GM21423 (cell line): Measurements from ENCODE around the gene CES4A.
"Not testable (repeated sequence)": the region's sequence is repeated elsewhere in the genome, so short reads cannot be mapped to it uniquely, and the experiment has no call there.

Experiments
- ATAC-seq: cut with Tn5 transposase; IDR thresholded peaks from one replicate; pipeline ENCODE4 v1.9.1; 2021; ENCODE audit warnings: mild to moderate bottlenecking, moderate library complexity; ENCODE audit not compliant: unreplicated experiment

Gene CES4A

DNA sequence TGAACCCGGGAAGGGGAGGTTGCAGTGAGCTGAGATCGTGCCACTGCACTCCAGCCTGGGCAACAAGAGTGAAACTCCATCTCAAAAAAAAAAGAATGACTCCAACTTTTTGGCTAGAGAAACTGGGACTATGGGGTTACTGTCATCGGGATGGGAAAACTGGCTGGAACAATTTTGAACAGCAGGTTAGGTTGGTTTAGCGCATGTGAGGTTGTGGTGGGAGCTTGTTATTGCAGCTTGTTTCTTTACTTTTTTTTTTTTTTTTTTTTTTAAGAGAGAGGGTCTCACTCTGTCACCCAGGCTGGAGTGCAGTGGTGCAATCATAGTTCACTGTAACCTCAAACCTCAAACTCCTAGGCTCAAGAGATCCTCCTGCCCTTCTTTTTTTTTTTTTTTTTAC lies 53.1 kb downstream of the CES4A start:
- not testable (repeated sequence) for ATAC-seq

DNA sequence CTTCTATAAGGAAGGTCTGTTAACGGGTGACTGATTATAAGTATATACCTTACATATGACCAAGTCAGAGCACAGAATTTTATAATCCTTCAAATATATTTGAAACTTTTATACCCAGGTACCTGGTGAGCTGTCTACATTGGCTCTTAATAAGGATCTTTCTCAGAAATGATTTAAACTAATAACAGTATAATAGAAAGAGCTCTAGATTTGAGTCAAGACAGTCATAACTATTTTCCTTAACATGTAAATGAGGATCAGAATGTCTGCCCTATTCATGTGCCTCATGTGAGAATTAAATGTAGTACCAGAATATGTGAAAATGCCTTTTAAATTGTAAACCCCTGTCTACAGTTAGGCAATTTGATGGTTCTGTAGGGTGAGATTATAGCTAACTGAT lies 55.0 kb downstream of the CES4A start:
- no peak for ATAC-seq

DNA sequence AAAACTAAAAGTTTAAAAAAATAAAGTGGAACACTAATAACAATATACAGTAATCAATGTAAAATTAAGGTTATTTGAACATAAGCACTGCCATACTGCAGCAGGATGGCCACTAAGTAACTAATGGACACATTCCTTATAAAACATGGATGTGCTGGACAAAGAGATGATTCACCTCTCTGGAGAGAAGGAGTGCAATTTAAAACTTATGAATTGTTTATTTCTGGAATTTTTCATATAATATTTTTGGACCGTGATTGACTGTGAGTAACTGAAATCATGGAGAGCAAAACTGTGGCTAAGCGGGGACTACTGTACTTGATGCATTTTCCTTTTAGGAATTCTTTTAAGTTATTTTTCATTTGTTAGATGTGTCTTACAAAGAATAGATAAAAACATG lies 62.4 kb downstream of the CES4A start:
- no peak for ATAC-seq

DNA sequence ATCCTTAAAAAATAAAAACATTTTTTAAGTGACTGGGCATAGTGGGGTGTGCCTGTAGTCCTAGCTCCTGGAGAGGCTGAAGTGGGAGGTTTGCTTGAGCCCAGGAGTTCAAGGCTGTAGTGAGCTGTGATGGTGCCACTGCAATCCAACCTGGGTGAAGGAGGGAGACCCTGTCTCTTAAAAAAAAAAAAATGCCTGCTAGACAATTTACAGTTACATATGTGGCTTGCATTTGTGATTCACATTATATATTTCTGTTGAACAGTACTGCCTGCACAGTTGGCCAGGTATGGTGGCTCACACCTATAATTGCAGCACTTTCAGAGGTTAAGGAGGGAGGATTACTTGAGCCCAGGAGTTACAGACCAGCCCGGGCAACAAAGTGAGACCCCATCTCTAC lies 64.0 kb downstream of the CES4A start:
- ATAC-seq: no peak

DNA sequence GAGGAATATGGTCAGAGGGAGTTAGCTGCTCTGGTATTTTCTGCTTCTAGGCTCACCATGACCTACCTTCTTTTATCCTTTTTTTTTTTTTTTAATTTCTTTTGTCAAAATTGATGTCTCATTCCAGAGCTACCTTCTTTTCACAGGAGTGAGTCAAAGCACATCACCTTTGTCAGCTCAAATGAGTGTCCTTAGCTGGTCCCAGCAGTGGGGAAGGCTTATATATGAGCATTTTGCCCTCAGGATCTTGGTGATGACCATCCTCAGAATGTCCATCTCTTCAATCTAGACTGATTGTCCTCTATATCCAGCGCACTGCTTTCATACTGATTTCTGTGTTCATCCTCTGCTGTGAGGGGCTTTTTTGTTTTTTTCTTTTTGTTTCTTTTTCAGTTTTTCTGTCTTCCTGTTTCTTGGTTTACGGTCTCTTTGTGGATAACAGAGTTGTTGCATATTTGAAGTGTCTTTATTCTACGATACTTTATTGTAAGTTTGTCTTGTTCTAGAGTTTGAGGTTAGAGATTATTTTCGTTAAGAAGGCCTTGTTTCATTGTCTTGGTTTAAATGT lies 65.5 kb downstream of the CES4A start:
- ATAC-seq: no peak

DNA sequence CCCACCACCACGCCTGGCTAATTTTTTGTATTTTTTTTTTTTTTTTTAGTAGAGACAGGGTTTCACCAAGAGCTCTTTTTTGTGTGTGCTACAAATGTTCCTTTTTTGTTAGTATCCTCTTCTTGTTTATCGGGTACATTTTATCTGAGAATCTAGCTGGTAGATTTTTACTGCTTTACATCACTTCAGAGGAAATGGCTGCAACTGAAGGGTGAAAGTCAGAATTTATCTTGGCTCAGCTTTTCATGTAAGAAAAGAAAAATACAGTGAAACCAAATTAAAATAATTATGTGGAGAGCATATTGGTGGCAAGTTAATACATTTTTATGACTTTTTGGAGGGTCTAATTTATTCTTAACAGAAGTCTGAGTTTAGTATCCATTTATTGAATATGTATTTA lies 66.5 kb downstream of the CES4A start:
- no peak for ATAC-seq

DNA sequence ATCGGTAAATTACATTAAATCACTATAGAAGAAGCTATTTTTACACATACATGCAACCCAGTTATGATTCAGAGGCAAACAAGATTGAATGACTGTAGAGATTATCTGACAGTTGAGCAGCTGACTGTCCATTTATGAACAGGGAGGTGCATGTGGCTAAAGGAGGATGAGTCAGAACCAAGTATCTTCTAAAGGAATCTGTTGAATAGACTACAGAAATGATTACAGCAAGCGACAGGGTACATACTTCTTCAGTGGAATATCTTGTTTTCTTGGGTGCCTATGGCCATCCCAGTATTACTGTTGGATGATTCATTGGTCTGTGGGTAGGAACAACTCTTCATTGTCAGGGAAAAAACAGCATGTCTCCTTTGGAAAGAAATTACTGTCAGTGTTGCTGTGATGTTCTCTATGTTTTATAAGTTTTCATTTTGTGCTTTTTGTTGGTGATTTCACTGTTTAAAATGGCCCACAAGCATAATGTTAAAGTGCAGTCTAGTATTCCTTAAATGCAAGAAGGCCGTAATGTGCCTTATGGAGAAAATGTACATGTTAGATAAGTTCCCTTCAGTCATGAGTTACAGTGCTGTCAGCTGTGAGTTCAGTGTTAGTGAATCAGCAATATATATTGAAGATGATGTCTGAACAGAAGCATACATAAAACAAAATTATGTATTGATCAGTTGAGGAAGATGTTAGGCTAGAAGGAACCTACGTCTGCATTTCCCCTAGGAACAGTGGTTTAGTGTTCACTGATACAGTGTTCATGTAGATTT lies 67.5 kb downstream of the CES4A start:
- ATAC-seq: no peak
